ENCODE data around the gene ARL1. TPM values are rescaled to one million over a fixed set of nuclear protein-coding genes. Genes with fewer than 3 reads are reported as not detected.
"Not testable (repeated sequence)": the region's sequence is repeated elsewhere in the genome, so short reads cannot be mapped to it uniquely, and the experiment has no call there.

The ARL1 gene
- total and polyA plus RNA-seq, 2 of the 4 experiments (the other 2 are of a cell fraction), result 124 to 163 TPM

GRCh38 chr12:101424620-101425019 lies 17.0 kb upstream of the ARL1 start:
- H3K79me1 ChIP-seq (ENCODE audit: low read depth in 1 of 2, low read length in 2 of 2), result no peaks in the 10 kb centered on the region
- ATAC-seq (ENCODE audit: low read depth) (no peak), DNase-seq (no peak)
- no TSS peak for BruUV-seq (replicated peaks)
- no peaks in the 10 kb centered on the region for H3K9me1 ChIP-seq (ENCODE audit: insufficient read depth, low read length)
- no peak overlapping the region for H4K8ac ChIP-seq (ENCODE audit: low read depth in 2 of 2, low read length in 2 of 2)
- dilution Hi-C loops (cut with HindIII; ENCODE audit: low sequenced_read_pairs, unreplicated experiment) (no loop called here), in situ Hi-C loops (cut with MboI; ENCODE audit: low sequenced_read_pairs) (no loop called here), intact Hi-C loops (cut with micrococcal nuclease) (no loop called here)
- H3K27me3 ChIP-seq (ENCODE audit: control insufficient read depth, insufficient read depth, low read length), result no peaks in the 10 kb centered on the region
- no peak overlapping the region for H3K4me3 ChIP-seq (ENCODE audit: insufficient read depth, low read depth, low read length)
- H2BK20ac ChIP-seq (ENCODE audit: low read depth, low read length), result no peak overlapping the region
- H4K91ac ChIP-seq (ENCODE audit: insufficient read depth, low read depth, low read length), result no peak overlapping the region
- H4K20me1 ChIP-seq (ENCODE audit: insufficient read depth, low read length), result no peaks in the 10 kb centered on the region
- TF ChIP-seq CHD1 (IDR thresholded peaks at IDR 0.05; ENCODE audit: low read depth, low read length) (no peak), RAD21 (IDR thresholded peaks at IDR 0.05; ENCODE audit: low read length) (no peak), MXI1 (IDR thresholded peaks at IDR 0.05; ENCODE audit: borderline replicate concordance, low read depth, low read length) (no peak), NFE2L2 (IDR thresholded peaks at IDR 0.05; ENCODE audit: low read depth, low read length) (no peak), RCOR1 (IDR thresholded peaks at IDR 0.05; ENCODE audit: insufficient replicate concordance, low read length) (no peak), POLR2A (IDR thresholded peaks at IDR 0.05; ENCODE audit: low read depth, low read length) (no peak), CEBPB (IDR thresholded peaks at IDR 0.05; ENCODE audit: low read depth, low read length) (no peak)
- no peaks in the 10 kb centered on the region for H3K36me3 ChIP-seq (ENCODE audit: control insufficient read depth, insufficient read depth, low read length)
- no peak overlapping the region for H4K5ac ChIP-seq (ENCODE audit: low read depth, low read length)
- H3K18ac ChIP-seq (ENCODE audit: low read depth, low read length), result no peak overlapping the region
- no peak overlapping the region for H2BK120ac ChIP-seq (ENCODE audit: low read depth, low read length)
- no peaks in the 10 kb centered on the region for H3K9me3 ChIP-seq (ENCODE audit: control insufficient read depth, insufficient read depth, low read length)
- H2AFZ ChIP-seq (replicated peaks; ENCODE audit: low read length, poor library complexity), result no peak overlapping the region
- H2AK5ac ChIP-seq (ENCODE audit: low read depth, low read length), result no peak overlapping the region
- H3K27ac ChIP-seq (ENCODE audit: insufficient read depth, low read length), result no peak overlapping the region
- no peak overlapping the region for H2AK9ac ChIP-seq (replicated peaks; ENCODE audit: low read depth, low read length, poor library complexity)
- H3K14ac ChIP-seq (replicated peaks; ENCODE audit: low read depth, low read length), result no peak overlapping the region
- ChIA-PET POLR2A (ENCODE audit: unreplicated experiment) (no interaction called here), CTCF (interaction anchor here (0.7 kb wide), 1 partner anchor 63 kb away, joined by 4 read pairs; no protein-coding TSS in a partner anchor)
- no peak overlapping the region for H3K4me2 ChIP-seq (ENCODE audit: low read depth, low read length)
- H2BK5ac ChIP-seq (ENCODE audit: low read depth, low read length, poor library complexity, severe bottlenecking), result no peak overlapping the region
- H3K9ac ChIP-seq (ENCODE audit: low read depth, low read length), result no peak overlapping the region
- H3K4ac ChIP-seq (ENCODE audit: low read depth, low read length), result no peak overlapping the region
- no peaks in the 10 kb centered on the region for H3K4me1 ChIP-seq (ENCODE audit: control insufficient read depth, insufficient read depth, low read length)
- no peak overlapping the region for H2BK15ac ChIP-seq (ENCODE audit: low read depth, low read length)
- no peak overlapping the region for H3K23ac ChIP-seq (ENCODE audit: low read depth, low read length)
- no peak overlapping the region for H3K56ac ChIP-seq (ENCODE audit: extremely low read depth, insufficient read depth, low read length)
- WGBS, 2 experiments (ENCODE audit: extremely low coverage in 2 of 2, insufficient read length in 1 of 2), result no CpG with 5 or more reads among the region's 2 CpGs

- H3K4me2 ChIP-seq (ENCODE audit: low read depth, low read length); H3K9ac ChIP-seq (ENCODE audit: low read depth, low read length); H3K79me1 ChIP-seq (ENCODE audit: low read depth in 1 of 2, low read length in 2 of 2); H4K8ac ChIP-seq (ENCODE audit: low read depth in 2 of 2, low read length in 2 of 2); dilution Hi-C loops (cut with HindIII; ENCODE audit: low sequenced_read_pairs, unreplicated experiment); H3K18ac ChIP-seq (ENCODE audit: low read depth, low read length); H2BK120ac ChIP-seq (ENCODE audit: low read depth, low read length); intact Hi-C loops (cut with micrococcal nuclease); H2AK9ac ChIP-seq (replicated peaks; ENCODE audit: low read depth, low read length, poor library complexity); H2AFZ ChIP-seq (replicated peaks; ENCODE audit: low read length, poor library complexity); H3K14ac ChIP-seq (replicated peaks; ENCODE audit: low read depth, low read length); H3K27ac ChIP-seq (ENCODE audit: insufficient read depth, low read length); BruUV-seq (replicated peaks); DNase-seq; H3K56ac ChIP-seq (ENCODE audit: extremely low read depth, insufficient read depth, low read length); H3K4me1 ChIP-seq (ENCODE audit: control insufficient read depth, insufficient read depth, low read length); POLR2A ChIA-PET (ENCODE audit: unreplicated experiment); in situ Hi-C loops (cut with MboI; ENCODE audit: low sequenced_read_pairs); H4K91ac ChIP-seq (ENCODE audit: insufficient read depth, low read depth, low read length); H3K4ac ChIP-seq (ENCODE audit: low read depth, low read length); H4K20me1 ChIP-seq (ENCODE audit: insufficient read depth, low read length); H2BK5ac ChIP-seq (ENCODE audit: low read depth, low read length, poor library complexity, severe bottlenecking); H4K5ac ChIP-seq (ENCODE audit: low read depth, low read length); ATAC-seq (ENCODE audit: low read depth); H3K27me3 ChIP-seq (ENCODE audit: control insufficient read depth, insufficient read depth, low read length); H3K4me3 ChIP-seq (ENCODE audit: insufficient read depth, low read depth, low read length); H3K36me3 ChIP-seq (ENCODE audit: control insufficient read depth, insufficient read depth, low read length); H3K23ac ChIP-seq (ENCODE audit: low read depth, low read length); H2AK5ac ChIP-seq (ENCODE audit: low read depth, low read length); H3K9me3 ChIP-seq (ENCODE audit: control insufficient read depth, insufficient read depth, low read length); H2BK20ac ChIP-seq (ENCODE audit: low read depth, low read length); H3K9me1 ChIP-seq (ENCODE audit: insufficient read depth, low read length); H2BK15ac ChIP-seq (ENCODE audit: low read depth, low read length): not testable (repeated sequence)
- CTCF ChIA-PET, result interaction anchor here (0.6 kb wide), 1 partner anchor 82 kb away, joined by 3 read pairs; no protein-coding TSS in a partner anchor
- no CpG with 5 or more reads among the region's 4 CpGs for WGBS, 2 experiments (ENCODE audit: extremely low coverage in 2 of 2, insufficient read length in 1 of 2)
Measured at GRCh38 chr12:101422066-101422465, 14.5 kb upstream of the ARL1 start.
